Naive thymus-derived CD8-positive, alpha-beta T cell (primary cell): ENCODE results near the gene CMIP. TPM values are rescaled to one million over a fixed set of nuclear protein-coding genes. Genes with fewer than 3 reads are reported as not detected.
A peak's percentile ranks its signal among the peaks of the same experiment; 100 is the strongest.

Source experiments
- ATAC-seq, 2 donors: fragments of 150-1000 bp; cut with Tn5 transposase in 1 of 2; sonication (Bioruptor Pico), chemical (Tn5 transposase) in 1 of 2; 1 replicate in 1 of 2; 2 replicates in 1 of 2; pipeline ENCODE4 v1.10.0; 2021; ENCODE audit warnings: mild to moderate bottlenecking in 2 of 2, moderate library complexity in 2 of 2
- POLR2A ChIA-PET: fragments of 350-600 bp; sonication (Branson Sonifier 250); formaldehyde crosslinking; loops from one replicate; lab custom pipeline; 2021; ENCODE audit warnings: antibody characterized with exemption; lab: Charles Lee
- DNase-seq, 10 donors: peaks; one replicate each; pipeline versions ENCODE4 v3.0.0 to v3.0.0-alpha.2; 2020 to 2022
- H3K27ac Mint-ChIP-seq, 10 donors: one replicate each; pipeline ENCODE4 v1.8.0; 2020 to 2022; ENCODE audit warnings: mild to moderate bottlenecking in 10 of 10, mixed read lengths in 10 of 10, moderate library complexity in 4 of 10, inconsistent platforms in 1 of 10
- H3K27me3 Mint-ChIP-seq, 5 donors: one replicate each; pipeline ENCODE4 v1.8.0; 2021 to 2022; ENCODE audit warnings: mixed read lengths in 5 of 5
- H3K36me3 Mint-ChIP-seq, 3 donors: one replicate each; pipeline ENCODE4 v1.8.0; 2020 to 2022; ENCODE audit warnings: mixed read lengths in 3 of 3, mild to moderate bottlenecking in 2 of 3, inconsistent platforms in 1 of 3
- H3K4me1 Mint-ChIP-seq, 4 donors: one replicate each; pipeline ENCODE4 v1.8.0; 2021 to 2022; ENCODE audit warnings: mixed read lengths in 4 of 4
- H3K4me3 Mint-ChIP-seq, 10 donors: one replicate each; pipeline ENCODE4 v1.8.0; 2020 to 2022; ENCODE audit warnings: mild to moderate bottlenecking in 10 of 10, mixed read lengths in 10 of 10, moderate library complexity in 6 of 10, inconsistent platforms in 1 of 10
- H3K9me3 Mint-ChIP-seq, 9 donors: one replicate each; pipeline ENCODE4 v1.8.0; 2020 to 2022; ENCODE audit warnings: mixed read lengths in 9 of 9, mild to moderate bottlenecking in 3 of 9, inconsistent platforms in 1 of 9, moderate library complexity in 1 of 9
- polyA plus RNA-seq, 3 donors: library from polyadenylated mRNA; unstranded; fragments of 300-500 nt; fragmentation: Illumina TruSeq; gene quantifications; one replicate each; pipeline ENCODE4 v1.2.3, GENCODE V29; 2021
- total RNA-seq, 8 experiments: library from RNA in 2 of 8; stranded (reverse) in 2 of 8; gene quantifications; one replicate each; pipeline ENCODE4 v1.2.3 and lab custom pipeline; 2021 to 2026

Gene CMIP
- total and polyA plus RNA-seq, 5 experiments from 2014 or later = 0.31 to 41.5 (median 1.3) TPM

DNA sequence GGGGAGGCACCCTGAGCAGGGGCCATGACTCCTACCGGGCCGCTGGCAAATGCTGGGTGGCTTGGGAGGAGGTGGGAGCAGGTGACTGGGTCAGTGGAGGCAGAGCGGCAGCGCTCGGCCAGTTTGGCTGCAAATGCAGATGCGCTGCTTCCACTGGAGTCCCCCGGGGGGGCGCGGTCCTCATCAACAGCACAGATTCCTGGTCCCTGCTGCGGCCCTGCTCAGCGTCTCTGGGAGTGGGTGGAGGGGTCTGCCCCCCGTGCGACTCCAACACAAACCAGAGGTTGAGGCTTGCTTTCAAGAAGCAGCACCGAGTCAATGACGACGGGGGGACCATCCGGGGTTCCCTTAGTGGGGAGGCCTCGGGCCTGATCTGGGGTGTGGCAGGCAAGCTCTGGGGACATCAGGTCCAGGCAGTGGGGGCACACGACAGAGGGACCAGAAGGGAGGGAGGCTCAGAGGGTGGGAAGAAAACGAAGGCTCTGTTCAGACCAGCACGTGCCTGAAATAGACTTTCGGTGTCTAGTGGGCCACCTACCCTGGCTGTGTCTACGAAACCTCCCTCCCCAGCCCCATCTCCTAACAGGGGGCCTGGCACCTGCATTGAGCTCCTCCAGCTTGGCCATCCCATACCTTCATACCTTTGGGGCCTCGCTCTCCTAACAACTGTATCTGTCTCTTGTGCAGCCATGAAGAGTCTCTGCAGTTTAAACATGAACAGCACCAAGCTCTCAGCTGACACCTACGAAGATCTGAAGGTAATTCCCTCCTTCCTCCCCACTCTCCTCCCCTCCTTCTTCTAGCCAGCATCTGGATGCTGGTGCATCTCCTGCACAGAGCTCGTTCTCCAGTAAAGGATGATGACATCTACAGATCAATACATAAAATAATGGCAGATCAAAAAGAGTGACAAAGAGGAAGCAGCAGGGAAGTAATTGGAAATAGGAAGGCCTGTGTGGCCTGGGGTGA, 262.0 kb downstream of the CMIP start:
- Mint-ChIP-seq H3K27me3 (no peaks in the 10 kb centered on the region), H3K27ac (peak overlapping the region in 7 of 10 donors; percentile 2 to 68 (median 43)), H3K4me1 (peaks cover 0 to 1% (median 0%) of the 10 kb centered on the region in 4 donors), H3K36me3 (peaks cover 7 to 53% (median 11%) of the 10 kb centered on the region in 3 donors), H3K9me3 (no peaks in the 10 kb centered on the region), H3K4me3 (no peak overlapping the region)
- DNase-seq (no peak), ATAC-seq (no peak)
- POLR2A ChIA-PET = no interaction called here

DNA sequence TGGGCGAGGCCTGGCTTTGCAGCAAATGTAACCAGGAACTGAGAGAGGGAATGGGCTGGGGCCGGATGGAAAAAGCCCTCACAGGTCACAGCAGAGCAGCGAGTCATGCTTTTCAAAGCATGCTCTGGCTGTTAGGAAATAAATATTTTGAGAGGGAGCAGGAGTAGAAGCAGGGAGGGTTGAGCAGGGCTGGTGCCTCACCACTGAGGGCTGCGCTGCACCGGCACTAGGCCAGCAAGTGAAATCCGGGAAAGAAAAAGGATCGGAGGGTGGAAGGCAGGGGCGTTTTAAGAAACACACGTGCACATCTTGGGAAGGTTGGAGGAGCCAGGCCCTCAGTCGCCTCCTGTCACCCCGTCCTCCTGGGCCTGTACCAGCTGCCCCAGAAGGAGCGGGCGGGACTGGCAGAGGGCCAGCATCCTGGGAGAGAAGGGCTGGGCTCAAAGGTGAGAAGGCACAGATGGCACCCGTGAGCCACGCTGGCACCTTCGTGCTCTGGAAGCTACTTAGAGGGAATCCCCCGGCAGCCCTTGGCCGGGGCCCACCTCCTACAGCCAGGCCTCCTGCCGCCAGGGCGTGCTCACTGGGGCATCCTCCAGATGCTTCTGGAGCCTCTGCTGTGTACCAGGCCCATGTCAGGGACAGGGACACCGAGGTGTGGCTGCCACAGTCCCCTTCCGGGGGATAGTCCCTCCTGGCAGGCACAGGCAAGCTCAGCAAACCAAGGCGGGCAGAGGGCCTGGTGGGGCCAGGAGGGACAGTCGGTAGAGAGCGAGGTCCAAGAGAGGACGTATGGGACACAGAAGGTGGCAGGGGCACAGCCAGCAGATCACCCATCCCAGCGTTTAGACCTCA, 263.0 kb downstream of the CMIP start:
- DNase-seq (no peak), ATAC-seq (no peak)
- Mint-ChIP-seq H3K9me3 (no peaks in the 10 kb centered on the region), H3K27me3 (no peaks in the 10 kb centered on the region), H3K36me3 (peaks cover 7 to 50% (median 11%) of the 10 kb centered on the region in 3 donors), H3K27ac (peak overlapping the region in 6 of 10 donors; percentile 2 to 68 (median 46)), H3K4me1 (peaks cover 0 to 2% (median under 1%) of the 10 kb centered on the region in 4 donors), H3K4me3 (no peak overlapping the region)
- POLR2A ChIA-PET = no interaction called here

DNA sequence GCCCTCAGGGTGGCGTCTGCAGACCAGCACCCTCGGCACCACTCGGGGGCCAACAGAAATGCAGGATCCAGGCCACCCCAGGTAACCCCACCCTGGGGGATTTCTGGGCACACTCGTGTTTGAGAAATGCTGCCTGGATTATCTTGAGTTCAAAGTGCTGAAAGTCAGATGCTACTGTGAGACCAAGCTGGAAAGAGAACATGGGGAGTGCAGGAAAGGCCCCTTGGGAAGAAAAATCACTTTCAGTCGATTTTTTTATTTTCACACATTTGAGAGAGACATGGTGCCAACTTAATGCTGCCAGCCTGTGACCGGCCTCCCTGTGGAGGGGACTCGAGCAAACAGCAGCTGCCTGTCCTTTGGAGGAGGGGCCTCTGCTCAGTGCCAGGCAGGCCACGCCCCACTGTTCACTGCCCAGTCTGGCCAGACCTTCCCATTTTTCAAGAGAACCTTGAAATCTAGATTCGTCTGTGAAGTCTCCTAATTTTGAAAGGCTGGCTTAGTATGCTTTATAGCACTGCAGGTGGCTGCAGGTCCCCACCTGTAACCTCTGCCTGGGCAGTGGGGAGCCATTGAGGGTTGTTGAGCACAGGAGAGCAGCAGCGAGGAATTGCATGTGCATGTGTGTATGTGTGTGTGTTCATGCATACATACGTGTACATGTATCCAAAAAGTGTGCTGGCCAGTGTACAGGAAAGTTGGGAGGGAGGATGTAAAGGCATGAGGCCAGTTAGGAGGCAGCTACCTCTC, 263.8 kb downstream of the CMIP start:
- no peak overlapping the region for H3K4me3 Mint-ChIP-seq
- no peak for ATAC-seq
- H3K27ac Mint-ChIP-seq = peak overlapping the region in 4 of 10 donors; percentile 7 to 41 (median 10)
- no peaks in the 10 kb centered on the region for H3K27me3 Mint-ChIP-seq
- POLR2A ChIA-PET = interaction anchor here (0.6 kb wide), 1 partner anchor 91 kb away, joined by 5 read pairs; no protein-coding TSS in a partner anchor
- peaks cover 0 to 2% (median under 1%) of the 10 kb centered on the region in 4 donors for H3K4me1 Mint-ChIP-seq
- H3K9me3 Mint-ChIP-seq = no peaks in the 10 kb centered on the region
- no peak for DNase-seq
- H3K36me3 Mint-ChIP-seq = peaks cover 7 to 45% (median 11%) of the 10 kb centered on the region in 3 donors

DNA sequence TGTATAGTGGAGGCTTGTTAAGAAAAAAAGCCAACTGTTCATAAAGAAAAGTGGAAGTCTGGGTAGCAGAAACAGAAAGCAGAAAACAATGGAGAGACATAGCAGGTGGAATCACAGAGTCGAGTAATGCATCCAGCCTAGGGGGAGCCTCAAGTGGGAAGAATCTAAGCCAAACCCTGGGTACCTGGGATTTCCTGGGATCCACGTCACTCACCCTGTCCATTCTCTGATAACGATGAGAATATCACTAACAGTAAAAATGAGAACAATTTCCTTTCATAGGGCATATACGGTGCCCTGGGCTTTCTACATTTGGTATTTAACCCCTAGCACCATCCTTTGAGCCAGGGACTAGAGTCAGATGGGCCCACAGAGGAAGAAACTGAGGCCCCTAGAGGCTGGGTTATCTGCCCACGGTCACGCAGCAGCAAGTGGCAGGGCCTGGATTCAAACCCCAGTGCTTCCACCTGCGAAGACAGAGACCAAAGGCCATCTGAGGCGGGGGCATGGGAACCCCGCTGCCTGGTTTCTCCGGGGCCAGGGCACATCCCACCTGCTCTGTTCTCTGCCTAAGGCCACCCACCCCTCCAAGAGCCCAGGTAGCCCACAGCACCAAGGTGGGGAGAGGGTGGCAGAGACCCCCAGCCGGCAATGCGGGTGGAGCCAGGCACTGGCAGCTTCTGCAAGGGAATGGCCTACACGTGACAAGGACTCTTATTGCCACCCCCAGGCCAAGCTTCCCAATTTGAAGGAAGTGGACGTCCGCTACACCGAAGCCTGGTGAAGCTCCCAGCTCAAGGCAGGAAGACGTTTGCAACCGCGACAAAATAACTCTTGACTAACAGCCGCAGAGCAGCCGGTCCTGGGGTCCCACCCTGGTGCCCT, 264.6 kb downstream of the CMIP start:
- H3K27me3 Mint-ChIP-seq = no peaks in the 10 kb centered on the region
- H3K4me1 Mint-ChIP-seq = peaks cover 0 to 2% (median under 1%) of the 10 kb centered on the region in 4 donors
- ATAC-seq = no peak
- POLR2A ChIA-PET = interaction anchor here (0.5 kb wide), 1 partner anchor 216 kb away, joined by 3 read pairs; no protein-coding TSS in a partner anchor
- peak overlapping the region in 4 of 10 donors; percentile 7 to 72 (median 27) for H3K27ac Mint-ChIP-seq
- no peaks in the 10 kb centered on the region for H3K9me3 Mint-ChIP-seq
- no peak for DNase-seq
- no peak overlapping the region for H3K4me3 Mint-ChIP-seq
- H3K36me3 Mint-ChIP-seq = peaks cover 7 to 45% (median 11%) of the 10 kb centered on the region in 3 donors

DNA sequence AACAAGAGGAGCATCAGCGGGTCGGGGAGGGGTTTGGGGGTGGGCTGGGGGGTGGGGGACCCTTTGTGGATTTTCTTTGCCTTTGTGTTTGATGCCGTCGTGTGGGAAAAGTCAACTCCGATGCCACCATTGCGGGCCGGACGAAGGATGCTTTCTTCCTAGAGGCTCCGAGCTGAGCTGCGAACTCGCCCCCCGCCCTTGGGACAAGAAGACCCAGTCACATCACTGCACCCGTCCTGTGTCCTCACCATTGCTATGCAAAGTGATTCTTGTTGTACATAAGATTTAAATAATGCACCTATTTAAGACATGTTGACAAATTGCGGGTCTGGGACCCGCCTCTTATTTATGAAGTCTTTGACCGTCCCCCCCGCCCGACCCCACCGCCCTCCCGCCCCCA, 265.4 kb downstream of the CMIP start:
- POLR2A ChIA-PET = no interaction called here

DNA sequence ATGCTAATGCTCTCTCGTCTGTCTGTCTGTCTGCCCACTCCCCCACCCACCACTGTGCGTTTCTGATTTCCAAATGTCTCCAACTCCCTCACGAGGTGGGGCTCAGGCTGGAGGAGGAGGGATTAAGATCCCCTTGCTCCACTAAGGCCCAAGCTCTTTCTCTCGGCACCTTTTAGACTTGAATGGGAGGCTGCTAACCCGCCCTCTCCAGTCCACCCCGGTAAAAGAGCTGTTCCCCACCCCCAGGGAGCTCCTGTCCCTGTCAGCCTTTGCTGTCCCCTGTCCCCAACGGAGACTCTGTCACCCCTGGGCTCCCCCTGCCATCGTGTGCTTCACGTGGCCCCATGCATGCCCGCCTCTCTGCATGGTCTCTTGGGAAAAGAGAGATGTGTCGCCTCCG, 266.0 kb downstream of the CMIP start:
- DNase-seq (no peak), ATAC-seq (no peak)
- Mint-ChIP-seq H3K9me3 (no peaks in the 10 kb centered on the region), H3K27ac (peak overlapping the region in 1 of 10 donors; percentile 8), H3K27me3 (no peaks in the 10 kb centered on the region), H3K4me3 (no peak overlapping the region), H3K36me3 (peaks cover 7 to 41% (median 9%) of the 10 kb centered on the region in 3 donors), H3K4me1 (peaks cover 6 to 14% (median 12%) of the 10 kb centered on the region in 4 donors)
- POLR2A ChIA-PET = no interaction called here

More for the DNA sequence above, 265.4 kb downstream of the CMIP start:
- no peak overlapping the region for H3K4me3 Mint-ChIP-seq
- no peaks in the 10 kb centered on the region for H3K27me3 Mint-ChIP-seq
- ATAC-seq (no peak), DNase-seq (no peak)
- peaks cover 7 to 45% (median 11%) of the 10 kb centered on the region in 3 donors for H3K36me3 Mint-ChIP-seq
- H3K9me3 Mint-ChIP-seq = no peaks in the 10 kb centered on the region
- peaks cover 2 to 8% (median 6%) of the 10 kb centered on the region in 4 donors for H3K4me1 Mint-ChIP-seq
- no peak overlapping the region for H3K27ac Mint-ChIP-seq

DNA sequence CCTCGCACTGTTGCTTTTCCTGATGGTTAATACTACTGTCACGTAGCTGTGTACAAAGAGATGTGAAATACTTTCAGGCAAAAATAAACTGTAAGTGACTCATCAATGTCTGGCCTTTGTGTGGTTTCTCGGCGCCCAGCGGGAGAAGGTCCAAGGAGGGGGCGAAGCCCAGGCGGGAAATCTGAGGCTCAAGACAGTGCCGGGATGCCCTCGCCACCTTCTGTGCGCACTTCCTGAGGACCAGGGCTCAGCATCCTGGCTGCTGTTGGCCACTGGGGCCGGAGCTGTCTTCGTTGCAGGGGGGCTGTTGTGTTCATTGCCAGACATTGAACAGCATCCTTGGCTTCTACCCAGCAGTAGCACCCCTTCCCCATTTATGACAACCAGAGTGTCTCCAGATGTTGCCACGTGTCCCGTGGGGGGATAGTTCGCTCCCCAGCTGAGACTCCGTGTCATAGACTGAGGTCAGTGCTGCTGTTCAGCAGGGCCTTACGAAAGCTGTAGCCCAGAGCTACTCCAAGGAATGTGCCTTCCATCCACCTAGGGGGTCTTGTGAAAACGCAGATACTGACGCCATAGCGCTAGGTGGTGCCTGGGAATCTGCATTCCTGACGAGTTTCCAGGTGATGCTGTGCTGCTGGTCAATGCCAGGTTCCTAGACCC, 267.2 kb downstream of the CMIP start:
- H3K27ac Mint-ChIP-seq = peak overlapping the region in 4 of 10 donors; percentile 6 to 34 (median 18)
- ATAC-seq (no peak), DNase-seq (no peak)
- no peaks in the 10 kb centered on the region for H3K9me3 Mint-ChIP-seq
- no peak overlapping the region for H3K4me3 Mint-ChIP-seq
- H3K36me3 Mint-ChIP-seq = peaks cover 7 to 29% (median 7%) of the 10 kb centered on the region in 3 donors
- H3K27me3 Mint-ChIP-seq = no peaks in the 10 kb centered on the region
- H3K4me1 Mint-ChIP-seq = peaks cover 8 to 25% (median 23%) of the 10 kb centered on the region in 4 donors
- POLR2A ChIA-PET = no interaction called here

DNA sequence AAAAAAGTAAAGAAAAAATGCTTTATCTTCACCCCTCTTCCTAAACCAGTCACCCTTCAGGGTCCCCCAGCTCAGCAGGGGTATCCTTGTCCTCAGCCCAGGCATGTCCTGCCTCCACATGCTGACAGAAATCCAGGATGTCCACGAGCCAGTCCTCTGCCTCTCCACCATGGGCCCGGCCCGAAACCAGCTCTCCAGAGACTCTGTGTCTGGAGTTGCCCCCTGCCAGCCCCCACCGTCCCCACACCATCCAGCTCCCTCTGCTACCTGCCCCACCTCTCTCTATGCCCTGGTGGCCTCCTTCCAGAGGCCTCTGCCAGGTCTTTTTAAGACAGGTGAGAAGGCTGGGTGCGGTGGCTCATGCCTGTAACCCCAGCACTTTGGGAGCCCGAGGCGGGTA, 268.1 kb downstream of the CMIP start:
- POLR2A ChIA-PET = no interaction called here
- Mint-ChIP-seq H3K27ac (peak overlapping the region in 1 of 10 donors; percentile 5), H3K27me3 (no peaks in the 10 kb centered on the region), H3K4me3 (no peak overlapping the region), H3K36me3 (peaks cover 0 to 20% (median 2%) of the 10 kb centered on the region in 3 donors), H3K4me1 (peaks cover 10 to 32% (median 27%) of the 10 kb centered on the region in 4 donors), H3K9me3 (no peaks in the 10 kb centered on the region)
- ATAC-seq (no peak), DNase-seq (no peak)

DNA sequence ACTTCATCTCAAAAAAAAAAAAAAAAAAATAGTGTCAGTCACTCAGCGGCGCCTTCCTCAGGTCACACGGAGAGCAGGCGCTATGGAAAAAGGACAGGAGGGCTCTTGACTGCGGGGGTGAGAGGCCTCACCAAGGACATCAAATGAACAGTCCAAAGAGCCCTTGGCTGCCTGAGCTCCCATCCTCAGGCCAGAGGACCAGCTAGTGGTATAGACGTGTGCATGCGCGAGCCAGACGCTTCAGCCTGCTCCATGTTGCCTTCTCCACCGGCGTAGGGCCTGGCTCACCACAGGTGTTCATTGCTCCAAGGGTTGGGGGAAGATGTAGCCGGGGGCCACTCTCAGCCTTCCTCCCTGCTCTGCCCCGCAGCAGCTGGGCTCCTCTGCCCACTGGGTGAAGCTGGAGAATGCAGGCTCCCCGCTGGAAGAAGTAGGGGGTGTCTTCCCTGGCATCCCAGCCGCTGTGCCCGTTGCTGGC, 268.7 kb downstream of the CMIP start:
- no peak for DNase-seq
- Mint-ChIP-seq H3K4me3 (no peak overlapping the region), H3K27me3 (no peaks in the 10 kb centered on the region), H3K36me3 (peaks cover 0 to 13% (median under 1%) of the 10 kb centered on the region in 3 donors), H3K27ac (peak overlapping the region in 3 of 10 donors; percentile 15 to 25 (median 18)), H3K9me3 (no peaks in the 10 kb centered on the region), H3K4me1 (peaks cover 14 to 37% (median 33%) of the 10 kb centered on the region in 4 donors)
- ATAC-seq = no peak
- POLR2A ChIA-PET = no interaction called here

DNA sequence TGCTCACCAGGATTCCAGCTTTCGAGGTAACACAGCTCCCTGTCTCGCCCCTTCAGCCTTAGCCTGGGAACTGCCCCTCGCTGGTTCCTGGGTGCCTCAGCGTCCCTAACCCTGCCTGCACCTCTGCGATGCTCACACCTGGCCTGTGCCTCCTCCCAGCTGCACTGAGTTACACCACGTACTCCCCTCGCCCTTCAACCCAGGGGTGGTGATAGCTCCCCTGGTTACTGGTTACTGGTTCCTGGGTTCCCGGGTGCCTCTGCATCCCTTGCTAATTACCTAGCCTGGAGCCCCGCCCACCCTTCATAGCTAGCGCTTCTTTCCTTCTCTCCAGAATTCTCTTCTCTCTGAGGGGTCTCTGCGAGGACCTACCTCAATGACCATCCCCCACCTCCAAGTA, 269.2 kb downstream of the CMIP start:
- POLR2A ChIA-PET = no interaction called here
- H3K27ac Mint-ChIP-seq = peak overlapping the region in 3 of 10 donors; percentile 11 to 65 (median 44)

More for the DNA sequence above, 269.2 kb downstream of the CMIP start:
- Mint-ChIP-seq H3K4me3 (no peak overlapping the region), H3K9me3 (no peaks in the 10 kb centered on the region), H3K4me1 (peaks cover 18 to 42% (median 37%) of the 10 kb centered on the region in 4 donors), H3K27me3 (no peaks in the 10 kb centered on the region), H3K36me3 (peaks cover 0 to 9% (median 0%) of the 10 kb centered on the region in 3 donors)
- ATAC-seq (no peak), DNase-seq (no peak)
